HG03280 (cell line): Measurements from ENCODE around the gene APOBEC3H.

Source experiments
- ATAC-seq: cut with Tn5 transposase; IDR thresholded peaks from one replicate; pipeline ENCODE4 v1.9.1; 2021; ENCODE audit warnings: mild to moderate bottlenecking, moderate library complexity; ENCODE audit not compliant: unreplicated experiment

The APOBEC3H gene

GRCh38 chr22:39153220-39153717 lies 56.2 kb downstream of the APOBEC3H start:
- no peak for ATAC-seq
